NB4 (cell line): ENCODE measurements around the gene TXLNG.

Source experiments
- DNase-seq: peaks from one replicate; pipeline ENCODE4 v3.0.0; 2010; ENCODE audit warnings: low read depth
- H3K4me3 ChIP-seq: one replicate; pipeline ENCODE4 v1.5.1; 2011; ENCODE audit warnings: mild to moderate bottlenecking, low read depth, low read length, moderate library complexity
- MYC ChIP-seq: IDR thresholded peaks from 2 replicates; pipeline ENCODE4 v1.6.1; 2011; ENCODE audit warnings: low read depth, low read length
- POLR2A ChIP-seq: IDR thresholded peaks from 2 replicates; pipeline ENCODE4 v1.6.1; 2011; ENCODE audit warnings: mild to moderate bottlenecking; ENCODE audit not compliant: insufficient read length; ENCODE audit errors: extremely low read depth
- TF ChIP-seq, protein P1 (sequence below): IDR thresholded peaks from 2 replicates; pipeline ENCODE4 v1.6.1; 2011; ENCODE audit warnings: low read depth, low read length
- TF ChIP-seq, protein P2 (sequence below): IDR thresholded peaks from one replicate; pipeline ENCODE4 v1.5.1; 2012; ENCODE audit warnings: low read depth, low read length

Gene TXLNG

DNA sequence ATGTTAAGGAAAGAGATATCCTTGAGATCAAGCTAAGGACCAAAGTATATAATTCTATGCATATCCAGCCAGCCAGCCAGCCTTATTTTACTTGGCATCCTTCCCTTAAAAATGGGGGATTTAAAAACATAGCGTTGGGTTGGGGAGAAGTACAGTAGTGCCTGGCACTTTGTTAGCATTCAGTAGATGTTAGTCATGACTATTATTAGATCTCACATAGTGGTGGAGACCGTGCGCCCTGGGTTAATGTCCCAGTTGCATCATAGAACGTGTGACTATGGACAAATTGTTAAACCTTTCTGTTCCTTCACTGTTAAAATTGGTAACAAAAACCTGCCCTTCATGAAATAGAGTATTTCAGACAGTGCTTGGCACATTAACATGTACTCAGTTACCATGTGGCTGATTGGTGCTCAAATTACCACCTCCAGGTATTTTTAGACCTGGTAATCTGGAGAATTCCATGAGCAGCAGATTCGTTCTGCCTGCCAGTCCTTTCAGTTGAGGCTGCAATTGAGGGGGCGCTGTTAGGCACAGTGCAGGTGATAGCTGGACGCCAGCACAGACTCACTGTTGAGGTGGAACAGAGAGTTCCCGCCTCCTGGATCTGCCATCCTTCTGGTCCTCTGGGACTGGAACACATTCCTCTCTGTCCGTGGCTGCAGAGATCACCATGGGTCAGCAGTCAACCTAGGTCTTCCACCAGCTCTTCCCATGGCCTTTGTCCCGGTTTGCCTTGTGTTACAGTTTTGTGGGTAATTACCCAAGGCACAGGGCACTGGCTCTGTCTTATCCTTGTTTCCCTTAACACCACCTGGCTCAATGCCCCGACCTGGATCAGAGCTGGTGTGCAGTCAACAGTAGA, 52.2 kb downstream of the TXLNG start:
- no peak overlapping the region for H3K4me3 ChIP-seq
- TF ChIP-seq, protein P1, sequence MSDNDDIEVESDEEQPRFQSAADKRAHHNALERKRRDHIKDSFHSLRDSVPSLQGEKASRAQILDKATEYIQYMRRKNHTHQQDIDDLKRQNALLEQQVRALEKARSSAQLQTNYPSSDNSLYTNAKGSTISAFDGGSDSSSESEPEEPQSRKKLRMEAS = no peak
- TF ChIP-seq, protein P2, sequence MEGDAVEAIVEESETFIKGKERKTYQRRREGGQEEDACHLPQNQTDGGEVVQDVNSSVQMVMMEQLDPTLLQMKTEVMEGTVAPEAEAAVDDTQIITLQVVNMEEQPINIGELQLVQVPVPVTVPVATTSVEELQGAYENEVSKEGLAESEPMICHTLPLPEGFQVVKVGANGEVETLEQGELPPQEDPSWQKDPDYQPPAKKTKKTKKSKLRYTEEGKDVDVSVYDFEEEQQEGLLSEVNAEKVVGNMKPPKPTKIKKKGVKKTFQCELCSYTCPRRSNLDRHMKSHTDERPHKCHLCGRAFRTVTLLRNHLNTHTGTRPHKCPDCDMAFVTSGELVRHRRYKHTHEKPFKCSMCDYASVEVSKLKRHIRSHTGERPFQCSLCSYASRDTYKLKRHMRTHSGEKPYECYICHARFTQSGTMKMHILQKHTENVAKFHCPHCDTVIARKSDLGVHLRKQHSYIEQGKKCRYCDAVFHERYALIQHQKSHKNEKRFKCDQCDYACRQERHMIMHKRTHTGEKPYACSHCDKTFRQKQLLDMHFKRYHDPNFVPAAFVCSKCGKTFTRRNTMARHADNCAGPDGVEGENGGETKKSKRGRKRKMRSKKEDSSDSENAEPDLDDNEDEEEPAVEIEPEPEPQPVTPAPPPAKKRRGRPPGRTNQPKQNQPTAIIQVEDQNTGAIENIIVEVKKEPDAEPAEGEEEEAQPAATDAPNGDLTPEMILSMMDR = no peak
- TF ChIP-seq POLR2A (no peak), MYC (no peak)
- DNase-seq = no peak

DNA sequence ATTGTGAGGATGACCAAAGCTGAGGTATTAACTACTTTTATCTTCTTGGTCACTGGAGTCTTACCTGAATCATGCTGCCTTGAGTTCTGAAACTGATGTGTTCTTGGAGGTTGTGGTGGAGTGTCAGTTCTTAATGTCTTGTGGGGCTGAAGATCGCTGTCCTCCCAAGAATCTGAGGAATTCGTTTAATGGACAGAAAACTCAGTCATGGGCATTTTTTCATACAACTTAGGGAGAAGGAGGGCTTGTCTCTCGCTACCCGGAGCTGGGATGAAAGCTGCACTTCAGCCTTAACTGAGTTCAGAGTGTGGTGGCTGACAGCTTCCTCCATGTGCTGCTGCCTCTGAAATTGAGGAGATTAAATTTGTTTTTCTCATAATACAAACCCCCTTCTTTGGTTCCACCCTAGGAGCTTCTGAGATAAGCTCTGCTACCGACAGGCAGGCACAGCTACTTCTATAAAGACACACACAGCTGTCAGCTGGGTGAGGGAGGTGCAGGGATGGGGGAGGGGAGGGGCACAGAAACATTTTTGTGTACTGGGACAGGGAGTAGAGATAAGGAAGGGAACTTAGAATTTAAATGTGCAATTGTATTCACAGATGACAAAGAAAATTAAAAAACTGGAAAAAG, 53.1 kb downstream of the TXLNG start:
- no peak overlapping the region for H3K4me3 ChIP-seq
- no peak for DNase-seq
- TF ChIP-seq, protein P2 = no peak
- TF ChIP-seq MYC (no peak), POLR2A (no peak)
- TF ChIP-seq, protein P1 = no peak

DNA sequence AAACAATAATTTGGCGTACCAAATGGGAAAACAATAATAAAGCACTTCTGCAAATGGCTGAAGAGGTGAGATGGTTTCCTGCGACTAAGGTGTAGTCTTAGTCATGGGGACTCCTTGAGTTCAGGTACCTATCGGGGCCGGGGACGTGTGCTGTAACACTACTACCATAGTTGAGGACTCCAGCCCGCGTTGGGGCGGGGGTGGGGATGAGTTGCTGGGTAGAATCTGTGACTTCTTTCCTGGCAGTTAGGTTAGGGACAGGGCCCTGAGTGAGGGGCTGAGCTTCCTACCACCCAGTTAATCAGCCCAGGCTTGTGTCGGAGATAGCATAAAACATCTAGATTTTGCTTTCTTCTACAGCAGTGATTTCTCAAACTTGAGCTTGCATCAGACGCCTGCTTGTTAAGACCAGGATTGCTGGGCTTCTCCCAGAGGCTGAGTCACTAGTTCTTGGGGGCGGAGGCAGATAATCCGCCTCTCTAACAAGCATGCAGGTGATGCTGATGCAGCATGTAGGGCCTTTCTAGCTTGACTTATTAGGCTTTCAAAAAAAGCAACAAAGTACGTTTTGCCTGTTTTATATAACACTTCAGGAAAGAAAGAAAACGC, 53.7 kb downstream of the TXLNG start:
- TF ChIP-seq MYC = no peak
- TF ChIP-seq POLR2A = no peak
- TF ChIP-seq, protein P1 = no peak
- TF ChIP-seq, protein P2 = no peak
- peak; percentile 32 for DNase-seq
- H3K4me3 ChIP-seq = no peak overlapping the region

DNA sequence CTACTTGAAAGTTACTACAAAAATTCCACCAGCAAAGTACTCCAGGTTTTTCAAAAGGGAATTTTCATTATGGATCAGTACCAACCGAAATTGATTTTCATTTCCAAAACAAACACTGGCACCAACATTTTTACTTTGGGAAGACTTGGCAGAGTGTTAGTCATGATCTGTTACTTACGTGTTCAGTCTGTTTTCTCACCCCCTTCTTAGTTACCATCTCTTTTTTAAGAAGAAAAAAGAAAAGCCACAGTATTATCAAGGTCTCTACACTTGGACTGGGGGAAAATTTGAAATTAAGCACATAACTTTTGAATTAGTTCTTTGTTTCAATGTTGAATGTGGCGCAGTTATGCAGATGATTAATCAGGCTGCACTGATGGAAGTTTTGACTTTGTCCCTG, 56.4 kb downstream of the TXLNG start:
- no peak overlapping the region for H3K4me3 ChIP-seq
- no peak for DNase-seq
- TF ChIP-seq, protein P1 = no peak
- TF ChIP-seq, protein P2 = no peak
- no peak for TF ChIP-seq MYC
- TF ChIP-seq POLR2A = no peak

DNA sequence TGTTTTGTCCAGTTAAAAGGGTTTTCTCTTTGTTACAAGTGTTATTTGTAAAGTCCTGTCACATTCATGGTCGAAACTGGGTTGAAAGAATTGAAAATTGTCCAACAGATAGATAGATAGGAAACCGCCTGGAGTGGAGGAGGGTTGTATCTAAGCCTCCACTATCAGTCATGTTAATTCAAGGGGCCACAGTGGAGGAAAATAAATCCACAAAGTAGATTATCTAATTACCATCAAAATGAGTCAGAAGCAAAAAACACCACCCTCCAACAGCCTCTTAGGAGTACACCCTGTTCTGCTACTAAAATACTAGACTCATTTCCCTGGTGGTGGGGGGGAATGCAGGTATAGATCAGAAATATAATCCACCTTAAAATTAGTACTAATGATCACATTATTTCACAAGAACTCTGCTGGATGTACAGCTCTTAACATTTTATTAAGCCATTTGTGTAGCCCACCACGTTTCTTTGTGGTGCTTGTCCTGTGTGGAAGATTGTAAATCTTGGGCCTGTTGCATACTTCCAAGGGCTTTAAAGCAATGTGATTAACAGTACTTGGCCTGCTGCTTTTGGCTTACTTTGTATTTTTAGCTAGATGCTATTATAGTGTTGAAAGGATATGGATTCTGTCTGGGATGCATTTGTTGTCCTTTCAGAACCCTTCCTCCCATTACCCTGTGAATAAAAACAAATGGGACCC, 57.1 kb downstream of the TXLNG start:
- TF ChIP-seq POLR2A (no peak), MYC (no peak)
- TF ChIP-seq, protein P1 = no peak
- TF ChIP-seq, protein P2 = no peak
- DNase-seq = no peak
- H3K4me3 ChIP-seq = no peak overlapping the region
